NCI-H446 treated with DMSO at 0.1 percent for 48 hours (cell line): Measurements from ENCODE around the gene FANCD2.
A peak's percentile ranks its signal among the peaks of the same experiment; 100 is the strongest.
"Not testable (repeated sequence)": the region's sequence is repeated elsewhere in the genome, so short reads cannot be mapped to it uniquely, and the experiment has no call there.

Source experiments
- DNase-seq: peaks from one replicate; lab custom pipeline; 2025; lab: John Stamatoyannopoulos, UW

The FANCD2 gene

GRCh38 chr3:10108091-10108490 is 81.9 kb downstream of the FANCD2 start, which contains the start of gene FANCD2OS:
Gene FANCD2OS (minus strand): TSS chr3:10108255. CDS start chr3:10104774, 3,481 bp downstream.
- no peak for DNase-seq

GRCh38 chr3:10115326-10116137 is 89.3 kb downstream of the FANCD2 start, which contains the start of gene BRK1:
Gene BRK1 (plus strand): TSS chr3:10115675. CDS start chr3:10115702, 27 bp downstream.
- peak; percentile 86 for DNase-seq

- no peak for DNase-seq
These were observed 89.9 kb downstream of the FANCD2 start for GRCh38 chr3:10116138-10116460.

GRCh38 chr3:10116928-10117327 is 90.7 kb downstream of the FANCD2 start:
- DNase-seq = no peak

GRCh38 chr3:10119376-10119775 is 93.1 kb downstream of the FANCD2 start:
- no peak for DNase-seq

- DNase-seq = no peak
These were observed 94.8 kb downstream of the FANCD2 start for GRCh38 chr3:10121064-10121463.

GRCh38 chr3:10122724-10123123 is 96.5 kb downstream of the FANCD2 start:
- DNase-seq = no peak

- not testable (repeated sequence) for DNase-seq
These were observed 109.6 kb downstream of the FANCD2 start for GRCh38 chr3:10135872-10136271.

- no peak for DNase-seq
These were observed 110.3 kb downstream of the FANCD2 start for GRCh38 chr3:10136426-10137005.

- DNase-seq = no peak
These were observed 110.9 kb downstream of the FANCD2 start for GRCh38 chr3:10137178-10137577.

GRCh38 chr3:10140996-10141546 is 114.8 kb downstream of the FANCD2 start:
- no peak for DNase-seq

- DNase-seq = no peak
These were observed 116.7 kb downstream of the FANCD2 start for GRCh38 chr3:10142707-10143560.

- DNase-seq = no peak
These were observed 119.4 kb downstream of the FANCD2 start for GRCh38 chr3:10145685-10146084.

GRCh38 chr3:10149226-10149625 is 123.0 kb downstream of the FANCD2 start:
- DNase-seq = no peak

- no peak for DNase-seq
These were observed 124.8 kb downstream of the FANCD2 start for GRCh38 chr3:10150987-10151386.
